HG03558 (cell line): Measurements from ENCODE around the gene TXLNG.
"Not testable (repeated sequence)": the region's sequence is repeated elsewhere in the genome, so short reads cannot be mapped to it uniquely, and the experiment has no call there.

Experiments used
- ATAC-seq: cut with Tn5 transposase; IDR thresholded peaks from one replicate; pipeline ENCODE4 v1.9.1; 2021; ENCODE audit warnings: moderate number of reproducible peaks; ENCODE audit not compliant: unreplicated experiment; ENCODE audit errors: extremely low read depth

TXLNG gene

GRCh38 chrX:16784440-16784839 lies 1.8 kb upstream of the TXLNG start:
- not testable (repeated sequence) for ATAC-seq

- no peak for ATAC-seq
Observed at GRCh38 chrX:16785247-16786138, 773 bp upstream of the TXLNG start.

GRCh38 chrX:16786791-16787735 lies 797 bp downstream of the TXLNG start:
- no peak for ATAC-seq

- ATAC-seq, result no peak
Observed at GRCh38 chrX:16788477-16788876, 2.2 kb downstream of the TXLNG start.

- ATAC-seq, result no peak
Observed at GRCh38 chrX:16796298-16796697, 10.0 kb downstream of the TXLNG start.

- ATAC-seq, result no peak
Observed at GRCh38 chrX:16797358-16797757, 11.1 kb downstream of the TXLNG start.

- ATAC-seq, result no peak
Observed at GRCh38 chrX:16797841-16798240, 11.6 kb downstream of the TXLNG start.

- ATAC-seq, result no peak
Observed at GRCh38 chrX:16804923-16805464, 18.7 kb downstream of the TXLNG start.

- ATAC-seq, result no peak
Observed at GRCh38 chrX:16807548-16807947, 21.3 kb downstream of the TXLNG start.

- ATAC-seq, result no peak
Observed at GRCh38 chrX:16807976-16808542, 21.8 kb downstream of the TXLNG start.

- ATAC-seq, result no peak
Observed at GRCh38 chrX:16814597-16814996, 28.3 kb downstream of the TXLNG start.

- no peak for ATAC-seq
Observed at GRCh38 chrX:16819634-16820033, 33.4 kb downstream of the TXLNG start.

- no peak for ATAC-seq
Observed at GRCh38 chrX:16822723-16823122, 36.5 kb downstream of the TXLNG start.

- no peak for ATAC-seq
Observed at GRCh38 chrX:16825264-16826035, 39.2 kb downstream of the TXLNG start.

GRCh38 chrX:16826207-16826606 lies 39.9 kb downstream of the TXLNG start:
- no peak for ATAC-seq

- ATAC-seq, result no peak
Observed at GRCh38 chrX:16827225-16827624, 41.0 kb downstream of the TXLNG start.

GRCh38 chrX:16828124-16828908 lies 42.0 kb downstream of the TXLNG start:
- no peak for ATAC-seq

- no peak for ATAC-seq
Observed at GRCh38 chrX:16832301-16832700, 46.0 kb downstream of the TXLNG start.

GRCh38 chrX:16834806-16835205 lies 48.5 kb downstream of the TXLNG start:
- ATAC-seq, result no peak
